HG03432 (cell line): ENCODE results near the gene CAB39L.

ENCODE experiments used
- ATAC-seq: cut with Tn5 transposase; IDR thresholded peaks from one replicate; pipeline ENCODE4 v1.9.1; 2021; ENCODE audit warnings: mild to moderate bottlenecking, moderate library complexity; ENCODE audit not compliant: unreplicated experiment

The CAB39L gene

GRCh38 chr13:49443704-49444523 lies at the start of gene CAB39L, which contains the start of gene SETDB2:
Gene CAB39L (minus strand): TSS chr13:49444064. CDS start chr13:49382910, 61,154 bp downstream.
Gene SETDB2 (plus strand): TSS chr13:49444274. CDS start chr13:49451894, 7,620 bp downstream.
- ATAC-seq = peak; percentile 95

- no peak for ATAC-seq
Measured at GRCh38 chr13:49488563-49488962, 44.7 kb upstream of the CAB39L start.

GRCh38 chr13:49481788-49482187 lies 37.9 kb upstream of the CAB39L start:
- ATAC-seq = no peak

GRCh38 chr13:49476529-49476928 lies 32.7 kb upstream of the CAB39L start:
- no peak for ATAC-seq

- no peak for ATAC-seq
Measured at GRCh38 chr13:49472186-49472585, 28.3 kb upstream of the CAB39L start.

GRCh38 chr13:49466292-49466838 lies 22.5 kb upstream of the CAB39L start:
- no peak for ATAC-seq

GRCh38 chr13:49464621-49465325 lies 20.9 kb upstream of the CAB39L start:
- ATAC-seq = no peak

GRCh38 chr13:49464085-49464484 lies 20.2 kb upstream of the CAB39L start:
- ATAC-seq = no peak

- peak; percentile 46 for ATAC-seq
Measured at GRCh38 chr13:49459580-49459979, 15.7 kb upstream of the CAB39L start.

GRCh38 chr13:49457221-49457620 lies 13.4 kb upstream of the CAB39L start:
- ATAC-seq = no peak

- no peak for ATAC-seq
Measured at GRCh38 chr13:49456156-49456555, 12.3 kb upstream of the CAB39L start.

GRCh38 chr13:49455007-49455398 lies 11.1 kb upstream of the CAB39L start:
- ATAC-seq = peak; percentile 31

GRCh38 chr13:49454388-49455006 lies 10.6 kb upstream of the CAB39L start:
- peak; percentile 92 for ATAC-seq

GRCh38 chr13:49453465-49453864 lies 9.6 kb upstream of the CAB39L start:
- no peak for ATAC-seq

GRCh38 chr13:49452725-49453457 lies 9.0 kb upstream of the CAB39L start:
- ATAC-seq = no peak

GRCh38 chr13:49450105-49450819 lies 6.4 kb upstream of the CAB39L start:
- ATAC-seq = no peak

GRCh38 chr13:49448753-49449152 lies 4.9 kb upstream of the CAB39L start:
- no peak for ATAC-seq

GRCh38 chr13:49446473-49446872 lies 2.6 kb upstream of the CAB39L start:
- ATAC-seq = no peak

GRCh38 chr13:49444524-49445395 lies 896 bp upstream of the CAB39L start:
- ATAC-seq = no peak
